ENCODE measurements around the gene CD22.

CD22 gene

GRCh38 chr19:35287713-35288112, 41.3 kb upstream of the CD22 start:
- TF ChIP-seq, protein P1, sequence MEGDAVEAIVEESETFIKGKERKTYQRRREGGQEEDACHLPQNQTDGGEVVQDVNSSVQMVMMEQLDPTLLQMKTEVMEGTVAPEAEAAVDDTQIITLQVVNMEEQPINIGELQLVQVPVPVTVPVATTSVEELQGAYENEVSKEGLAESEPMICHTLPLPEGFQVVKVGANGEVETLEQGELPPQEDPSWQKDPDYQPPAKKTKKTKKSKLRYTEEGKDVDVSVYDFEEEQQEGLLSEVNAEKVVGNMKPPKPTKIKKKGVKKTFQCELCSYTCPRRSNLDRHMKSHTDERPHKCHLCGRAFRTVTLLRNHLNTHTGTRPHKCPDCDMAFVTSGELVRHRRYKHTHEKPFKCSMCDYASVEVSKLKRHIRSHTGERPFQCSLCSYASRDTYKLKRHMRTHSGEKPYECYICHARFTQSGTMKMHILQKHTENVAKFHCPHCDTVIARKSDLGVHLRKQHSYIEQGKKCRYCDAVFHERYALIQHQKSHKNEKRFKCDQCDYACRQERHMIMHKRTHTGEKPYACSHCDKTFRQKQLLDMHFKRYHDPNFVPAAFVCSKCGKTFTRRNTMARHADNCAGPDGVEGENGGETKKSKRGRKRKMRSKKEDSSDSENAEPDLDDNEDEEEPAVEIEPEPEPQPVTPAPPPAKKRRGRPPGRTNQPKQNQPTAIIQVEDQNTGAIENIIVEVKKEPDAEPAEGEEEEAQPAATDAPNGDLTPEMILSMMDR (conservative IDR thresholded peaks at IDR 0.05): no peak
- no peak overlapping the region for H3K27ac ChIP-seq

GRCh38 chr19:35288331-35288730, 40.7 kb upstream of the CD22 start:
- TF ChIP-seq, protein P1 (conservative IDR thresholded peaks at IDR 0.05): no peak
- no peak overlapping the region for H3K27ac ChIP-seq

- TF ChIP-seq, protein P1 (conservative IDR thresholded peaks at IDR 0.05): no peak
- H3K27ac ChIP-seq: no peak overlapping the region
Observed at GRCh38 chr19:35288906-35289305, 40.1 kb upstream of the CD22 start.

DNA sequence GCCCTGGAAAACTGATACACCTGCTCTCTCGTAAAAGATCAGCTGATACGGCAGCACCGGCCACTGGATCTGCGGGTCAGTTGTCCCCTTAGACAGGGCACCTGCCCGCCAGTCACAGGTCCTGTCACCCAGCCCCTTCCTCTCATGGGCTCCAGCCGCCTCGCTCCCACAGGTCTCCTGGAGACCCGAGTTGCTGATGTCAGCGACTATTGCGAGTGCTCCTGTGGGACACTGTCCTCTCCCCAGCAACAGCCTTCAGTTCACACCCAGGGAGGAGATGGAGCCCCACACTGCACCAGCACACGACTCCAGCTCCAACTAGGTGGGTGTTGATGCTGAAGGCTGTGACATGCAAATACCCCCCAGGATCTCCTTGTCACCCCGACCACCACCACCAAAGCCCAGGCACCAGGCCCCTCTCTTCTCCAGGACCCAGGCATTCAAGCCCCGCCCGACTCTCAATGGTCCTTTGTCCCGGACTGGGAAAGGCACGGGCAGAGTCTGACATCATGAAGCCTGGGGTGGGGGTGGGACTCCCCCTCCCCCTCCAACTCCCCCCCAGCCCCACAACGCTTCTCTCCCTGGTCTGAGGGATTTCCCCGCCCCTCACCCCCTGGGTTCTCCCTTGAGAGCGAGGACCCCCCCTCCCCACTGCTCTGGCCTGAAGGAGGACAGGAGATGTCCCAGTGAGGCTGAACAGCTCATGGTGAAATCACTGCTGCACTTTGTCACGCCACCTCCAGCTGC, 38.4 kb upstream of the CD22 start:
- no peak overlapping the region for H3K27ac ChIP-seq
- TF ChIP-seq, protein P1 (conservative IDR thresholded peaks at IDR 0.05): no peak

GRCh38 chr19:35291259-35291658, 37.7 kb upstream of the CD22 start:
- TF ChIP-seq, protein P1 (conservative IDR thresholded peaks at IDR 0.05): no peak
- H3K27ac ChIP-seq: no peak overlapping the region

DNA sequence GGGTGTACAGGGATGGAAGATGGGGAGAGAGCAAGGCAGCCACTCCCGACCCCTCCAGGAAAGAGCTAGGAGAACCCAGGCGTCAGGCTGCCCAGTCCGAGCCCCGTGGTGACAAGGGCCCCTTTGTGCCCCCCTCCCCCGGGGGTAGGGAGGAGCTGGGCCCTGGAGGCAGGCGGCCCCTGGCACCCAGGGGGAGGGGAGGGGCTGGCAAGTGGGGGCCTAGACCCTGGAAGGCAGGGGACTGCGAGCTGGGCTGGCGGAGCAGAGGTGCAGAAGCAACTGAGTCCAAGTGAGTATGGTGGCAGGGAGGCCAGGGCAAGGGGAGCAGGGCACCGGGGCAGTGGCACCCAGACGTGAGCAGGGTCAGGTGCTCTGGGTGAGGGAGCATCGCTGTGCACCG, 37.1 kb upstream of the CD22 start, which contains the start of gene MAG:
Gene MAG (plus strand): TSS at position 246 of the 400 bp plus-strand sequence. CDS start 3,248 bp downstream, outside the sequence.
- TF ChIP-seq, protein P1 (conservative IDR thresholded peaks at IDR 0.05): no peak
- H3K27ac ChIP-seq: peak within 1 kb of the TSS; percentile 21; the same call in 1 of the 2 replicates

DNA sequence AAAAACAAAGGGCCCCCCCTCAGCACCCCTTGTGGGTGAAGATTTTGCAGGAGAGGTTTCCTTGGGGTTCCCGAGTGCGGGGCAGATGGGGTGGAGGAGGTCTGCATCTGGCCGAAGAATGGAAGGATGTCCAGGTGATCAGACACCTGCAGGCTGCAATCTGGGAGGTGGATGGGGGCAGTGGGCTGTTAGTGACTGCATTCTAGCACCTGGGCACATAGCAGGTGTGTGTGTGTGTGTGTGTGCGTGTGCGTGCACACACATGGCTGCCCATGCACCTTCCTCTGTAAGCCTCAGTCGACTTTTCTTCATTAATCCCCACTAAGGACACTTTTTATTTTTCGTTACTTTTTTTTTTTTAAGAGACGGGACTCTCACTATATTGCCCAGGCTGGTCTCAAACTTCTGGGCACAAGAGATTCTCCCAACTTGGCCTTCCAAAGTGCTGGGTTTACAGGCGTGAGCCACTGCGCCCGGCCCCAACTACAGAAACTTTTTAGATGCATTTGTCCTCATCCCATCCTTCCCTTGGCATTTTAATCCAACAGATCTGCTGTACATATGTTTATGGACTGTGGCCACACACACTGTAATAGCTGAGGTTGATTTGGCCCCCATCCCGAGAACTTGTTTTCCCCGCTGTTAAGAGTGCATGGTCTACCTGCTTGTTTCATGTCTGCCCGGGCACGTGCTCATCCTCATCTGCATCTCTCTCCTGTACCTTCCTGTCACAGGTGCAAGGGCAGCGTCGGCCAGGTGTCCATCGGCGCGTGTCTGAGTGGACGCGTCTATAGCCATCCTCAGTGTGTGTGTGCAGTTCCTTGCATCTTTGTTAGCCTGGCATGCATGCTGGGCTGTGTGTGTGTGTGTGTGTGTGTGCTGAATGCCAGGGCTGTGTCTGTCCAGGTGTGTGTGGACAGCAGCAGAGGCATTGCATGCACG, 36.3 kb upstream of the CD22 start:
- TF ChIP-seq, protein P1 (conservative IDR thresholded peaks at IDR 0.05): no peak
- H3K27ac ChIP-seq: peak overlapping the region; percentile 21; the same call in 1 of the 2 replicates
